ENCODE data around the gene KIF19. TPM values are rescaled to one million over a fixed set of nuclear protein-coding genes. Genes with fewer than 3 reads are reported as not detected.

KIF19 gene
- total RNA-seq, 2 donors from 2014 or later = 0.11 to 0.53 TPM

GRCh38 chr17:74356646-74357465 lies 30.8 kb downstream of the KIF19 start:
- H3K27me3 Mint-ChIP-seq = peaks cover 40% of the 10 kb centered on the region
- H3K36me3 Mint-ChIP-seq (ENCODE audit: low read depth) = no peaks in the 10 kb centered on the region
- ATAC-seq (replicated peaks) = no peak
- H3K4me3 Mint-ChIP-seq = no peak overlapping the region
- no peaks in the 10 kb centered on the region for H3K9me3 Mint-ChIP-seq
- H3K4me1 Mint-ChIP-seq = peaks cover 5% of the 10 kb centered on the region
- no peak overlapping the region for H3K27ac Mint-ChIP-seq

GRCh38 chr17:74357466-74357809 lies 31.4 kb downstream of the KIF19 start:
- no peaks in the 10 kb centered on the region for H3K36me3 Mint-ChIP-seq (ENCODE audit: low read depth)
- peaks cover 40% of the 10 kb centered on the region for H3K27me3 Mint-ChIP-seq

GRCh38 chr17:74358697-74359096 lies 32.7 kb downstream of the KIF19 start:
- H3K4me3 Mint-ChIP-seq = no peak overlapping the region
- H3K9me3 Mint-ChIP-seq = no peaks in the 10 kb centered on the region
- no peak overlapping the region for H3K27ac Mint-ChIP-seq
- peaks cover 30% of the 10 kb centered on the region for H3K27me3 Mint-ChIP-seq
- peaks cover 5% of the 10 kb centered on the region for H3K4me1 Mint-ChIP-seq
- no peak for ATAC-seq (replicated peaks)
- H3K36me3 Mint-ChIP-seq (ENCODE audit: low read depth) = no peaks in the 10 kb centered on the region

More at GRCh38 chr17:74357466-74357809, 31.4 kb downstream of the KIF19 start:
- no peak overlapping the region for H3K27ac Mint-ChIP-seq
- no peak overlapping the region for H3K4me3 Mint-ChIP-seq
- no peak for ATAC-seq (replicated peaks)
- H3K4me1 Mint-ChIP-seq = peaks cover 5% of the 10 kb centered on the region
- no peaks in the 10 kb centered on the region for H3K9me3 Mint-ChIP-seq

- H3K27me3 Mint-ChIP-seq = peaks cover 20% of the 10 kb centered on the region
- H3K9me3 Mint-ChIP-seq = no peaks in the 10 kb centered on the region
- H3K36me3 Mint-ChIP-seq (ENCODE audit: low read depth) = no peaks in the 10 kb centered on the region
- no peaks in the 10 kb centered on the region for H3K4me1 Mint-ChIP-seq
- H3K27ac Mint-ChIP-seq = no peak overlapping the region
- H3K4me3 Mint-ChIP-seq = no peak overlapping the region
- no peak for ATAC-seq (replicated peaks)
These were observed 33.9 kb downstream of the KIF19 start for GRCh38 chr17:74359916-74360315.

GRCh38 chr17:74360899-74361229 lies 34.8 kb downstream of the KIF19 start:
- Mint-ChIP-seq H3K4me3 (no peak overlapping the region), H3K4me1 (no peaks in the 10 kb centered on the region), H3K36me3 (ENCODE audit: low read depth) (no peaks in the 10 kb centered on the region), H3K9me3 (no peaks in the 10 kb centered on the region), H3K27ac (no peak overlapping the region), H3K27me3 (peaks cover 17% of the 10 kb centered on the region)
- no peak for ATAC-seq (replicated peaks)

GRCh38 chr17:74361230-74362068 lies 35.4 kb downstream of the KIF19 start, which contains the start of gene BTBD17:
Gene BTBD17, minus strand, starts transcription at chr17:74361868. Its CDS starts 49 bp downstream, at chr17:74361819.
- Mint-ChIP-seq H3K4me3 (no peak within 1 kb of the TSS), H3K36me3 (ENCODE audit: low read depth) (no peaks in the 10 kb centered on the region), H3K9me3 (no peaks in the 10 kb centered on the region), H3K27ac (no peak within 1 kb of the TSS), H3K27me3 (peaks cover 16% of the 10 kb centered on the region), H3K4me1 (no peaks in the 10 kb centered on the region)
- ATAC-seq (replicated peaks) = peak; percentile 78

GRCh38 chr17:74362069-74362405 lies 36.0 kb downstream of the KIF19 start:
- Mint-ChIP-seq H3K4me3 (no peak overlapping the region), H3K36me3 (ENCODE audit: low read depth) (no peaks in the 10 kb centered on the region), H3K4me1 (no peaks in the 10 kb centered on the region), H3K27me3 (peaks cover 16% of the 10 kb centered on the region), H3K27ac (no peak overlapping the region), H3K9me3 (no peaks in the 10 kb centered on the region)
- ATAC-seq (replicated peaks) = no peak

GRCh38 chr17:74362810-74363498 lies 36.9 kb downstream of the KIF19 start:
- H3K27ac Mint-ChIP-seq = no peak overlapping the region

GRCh38 chr17:74367206-74367605 lies 41.2 kb downstream of the KIF19 start, which contains the start of gene GPR142:
Gene GPR142, plus strand, starts transcription at chr17:74367506. Its CDS starts 2,035 bp downstream, at chr17:74369541.
- Mint-ChIP-seq H3K9me3 (no peaks in the 10 kb centered on the region), H3K27ac (no peak within 1 kb of the TSS), H3K4me3 (no peak within 1 kb of the TSS), H3K4me1 (no peaks in the 10 kb centered on the region), H3K36me3 (ENCODE audit: low read depth) (no peaks in the 10 kb centered on the region), H3K27me3 (peaks cover 3% of the 10 kb centered on the region)
- no peak for ATAC-seq (replicated peaks)

More at GRCh38 chr17:74362810-74363498, 36.9 kb downstream of the KIF19 start:
- H3K4me3 Mint-ChIP-seq = no peak overlapping the region
- H3K4me1 Mint-ChIP-seq = no peaks in the 10 kb centered on the region
- no peak for ATAC-seq (replicated peaks)
- H3K36me3 Mint-ChIP-seq (ENCODE audit: low read depth) = no peaks in the 10 kb centered on the region
- H3K9me3 Mint-ChIP-seq = no peaks in the 10 kb centered on the region
- H3K27me3 Mint-ChIP-seq = peaks cover 13% of the 10 kb centered on the region

- peak overlapping the region; percentile 46 for H3K4me3 Mint-ChIP-seq
- H3K27me3 Mint-ChIP-seq = peaks cover 3% of the 10 kb centered on the region
- no peaks in the 10 kb centered on the region for H3K9me3 Mint-ChIP-seq
- no peaks in the 10 kb centered on the region for H3K4me1 Mint-ChIP-seq
- H3K27ac Mint-ChIP-seq = no peak overlapping the region
- no peaks in the 10 kb centered on the region for H3K36me3 Mint-ChIP-seq (ENCODE audit: low read depth)
- peak; percentile 87 for ATAC-seq (replicated peaks)
These were observed 42.5 kb downstream of the KIF19 start for GRCh38 chr17:74368341-74369081.

- Mint-ChIP-seq H3K36me3 (ENCODE audit: low read depth) (no peaks in the 10 kb centered on the region), H3K4me1 (no peaks in the 10 kb centered on the region), H3K27me3 (peaks cover 3% of the 10 kb centered on the region), H3K9me3 (no peaks in the 10 kb centered on the region), H3K27ac (peak overlapping the region; percentile 75), H3K4me3 (peak overlapping the region; percentile 46)
- ATAC-seq (replicated peaks) = peak; percentile 55
These were observed 43.2 kb downstream of the KIF19 start for GRCh38 chr17:74369221-74369620.

- Mint-ChIP-seq H3K4me1 (no peaks in the 10 kb centered on the region), H3K27me3 (peaks cover 3% of the 10 kb centered on the region), H3K4me3 (peak overlapping the region; percentile 46), H3K27ac (peak overlapping the region; percentile 75), H3K36me3 (ENCODE audit: low read depth) (no peaks in the 10 kb centered on the region), H3K9me3 (no peaks in the 10 kb centered on the region)
- no peak for ATAC-seq (replicated peaks)
These were observed 43.9 kb downstream of the KIF19 start for GRCh38 chr17:74369665-74370490.

GRCh38 chr17:74371653-74372147 lies 45.7 kb downstream of the KIF19 start:
- Mint-ChIP-seq H3K4me3 (no peak overlapping the region), H3K36me3 (ENCODE audit: low read depth) (no peaks in the 10 kb centered on the region), H3K27ac (no peak overlapping the region), H3K4me1 (no peaks in the 10 kb centered on the region), H3K27me3 (peaks cover 3% of the 10 kb centered on the region), H3K9me3 (no peaks in the 10 kb centered on the region)
- ATAC-seq (replicated peaks) = no peak

All from activated T-helper 17 cell treated with anti-CD3 and anti-CD28 coated beads, Interleukin-2, amount 50 U/mL, for 72 hours (primary cell).